Naive thymus-derived CD8-positive, alpha-beta T cell (primary cell): ENCODE measurements around the gene ZBTB22. TPM values are rescaled to one million over a fixed set of nuclear protein-coding genes. Genes with fewer than 3 reads are reported as not detected.

Experiments used
- ATAC-seq, 2 donors: fragments of 150-1000 bp; cut with Tn5 transposase in 1 of 2; sonication (Bioruptor Pico), chemical (Tn5 transposase) in 1 of 2; 1 replicate in 1 of 2; 2 replicates in 1 of 2; pipeline ENCODE4 v1.10.0; 2021; ENCODE audit warnings: mild to moderate bottlenecking in 2 of 2, moderate library complexity in 2 of 2
- POLR2A ChIA-PET: fragments of 350-600 bp; sonication (Branson Sonifier 250); formaldehyde crosslinking; loops from one replicate; lab custom pipeline; 2021; ENCODE audit warnings: antibody characterized with exemption; lab: Charles Lee
- DNase-seq, 10 donors: peaks; one replicate each; pipeline versions ENCODE4 v3.0.0 to v3.0.0-alpha.2; 2020 to 2022
- H3K27ac Mint-ChIP-seq, 10 donors: one replicate each; pipeline ENCODE4 v1.8.0; 2020 to 2022; ENCODE audit warnings: mild to moderate bottlenecking in 10 of 10, mixed read lengths in 10 of 10, moderate library complexity in 4 of 10, inconsistent platforms in 1 of 10
- H3K27me3 Mint-ChIP-seq, 5 donors: one replicate each; pipeline ENCODE4 v1.8.0; 2021 to 2022; ENCODE audit warnings: mixed read lengths in 5 of 5
- H3K36me3 Mint-ChIP-seq, 3 donors: one replicate each; pipeline ENCODE4 v1.8.0; 2020 to 2022; ENCODE audit warnings: mixed read lengths in 3 of 3, mild to moderate bottlenecking in 2 of 3, inconsistent platforms in 1 of 3
- H3K4me1 Mint-ChIP-seq, 4 donors: one replicate each; pipeline ENCODE4 v1.8.0; 2021 to 2022; ENCODE audit warnings: mixed read lengths in 4 of 4
- H3K4me3 Mint-ChIP-seq, 10 donors: one replicate each; pipeline ENCODE4 v1.8.0; 2020 to 2022; ENCODE audit warnings: mild to moderate bottlenecking in 10 of 10, mixed read lengths in 10 of 10, moderate library complexity in 6 of 10, inconsistent platforms in 1 of 10
- H3K9me3 Mint-ChIP-seq, 9 donors: one replicate each; pipeline ENCODE4 v1.8.0; 2020 to 2022; ENCODE audit warnings: mixed read lengths in 9 of 9, mild to moderate bottlenecking in 3 of 9, inconsistent platforms in 1 of 9, moderate library complexity in 1 of 9
- polyA plus RNA-seq, 3 donors: library from polyadenylated mRNA; unstranded; fragments of 300-500 nt; fragmentation: Illumina TruSeq; gene quantifications; one replicate each; pipeline ENCODE4 v1.2.3, GENCODE V29; 2021
- total RNA-seq, 8 experiments: library from RNA in 2 of 8; stranded (reverse) in 2 of 8; gene quantifications; one replicate each; pipeline ENCODE4 v1.2.3 and lab custom pipeline; 2021 to 2026

The ZBTB22 gene
- total and polyA plus RNA-seq, 5 experiments from 2014 or later = 10.4 to 33.6 (median 13.4) TPM

DNA sequence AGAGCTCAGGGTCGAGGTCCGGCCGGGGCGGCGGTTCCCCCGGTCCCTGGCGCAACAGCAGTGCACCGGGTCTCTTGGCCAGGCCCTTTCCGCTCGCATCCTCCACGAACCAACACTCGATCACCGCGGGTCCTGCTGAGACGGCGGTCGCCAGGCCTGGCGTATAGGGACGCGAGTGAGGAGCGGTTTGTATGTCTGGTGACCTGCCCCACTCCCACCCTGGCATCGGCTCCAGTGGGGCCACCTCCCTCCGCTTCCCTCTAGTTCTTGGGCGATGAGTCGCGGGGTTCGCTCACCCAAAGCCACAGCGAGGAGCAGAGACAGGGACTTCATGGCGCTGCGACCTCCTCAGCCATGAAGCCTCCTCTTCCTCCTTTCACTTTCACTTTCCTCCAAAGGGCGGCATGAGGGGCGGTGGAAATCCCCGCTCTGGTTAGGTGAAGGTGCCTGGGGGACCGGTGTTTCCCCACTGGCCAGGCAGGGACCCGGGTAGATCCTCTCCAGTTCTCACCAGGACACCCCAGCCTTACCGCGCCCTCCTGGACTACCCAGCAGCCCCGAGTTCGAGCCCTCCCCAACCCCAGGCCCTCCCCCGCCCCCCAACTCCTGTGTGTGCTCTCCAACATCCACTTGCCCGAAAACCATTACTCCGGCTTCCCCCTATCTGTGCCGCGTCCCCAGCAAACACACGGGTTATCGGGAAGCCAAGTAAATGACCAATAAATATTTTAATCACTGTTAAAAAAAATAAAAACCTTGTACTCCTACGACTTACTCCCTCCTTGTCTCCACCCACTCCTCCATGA lies 3.6 kb downstream of the ZBTB22 start, which contains the start of gene TAPBP:
TAPBP (minus strand) TSS at position 370 of the 806 bp plus-strand sequence; CDS start at position 333, 37 bp downstream.
- H3K27ac Mint-ChIP-seq = peak within 1 kb of the TSS; percentile 95 to 100 (median 98)

DNA sequence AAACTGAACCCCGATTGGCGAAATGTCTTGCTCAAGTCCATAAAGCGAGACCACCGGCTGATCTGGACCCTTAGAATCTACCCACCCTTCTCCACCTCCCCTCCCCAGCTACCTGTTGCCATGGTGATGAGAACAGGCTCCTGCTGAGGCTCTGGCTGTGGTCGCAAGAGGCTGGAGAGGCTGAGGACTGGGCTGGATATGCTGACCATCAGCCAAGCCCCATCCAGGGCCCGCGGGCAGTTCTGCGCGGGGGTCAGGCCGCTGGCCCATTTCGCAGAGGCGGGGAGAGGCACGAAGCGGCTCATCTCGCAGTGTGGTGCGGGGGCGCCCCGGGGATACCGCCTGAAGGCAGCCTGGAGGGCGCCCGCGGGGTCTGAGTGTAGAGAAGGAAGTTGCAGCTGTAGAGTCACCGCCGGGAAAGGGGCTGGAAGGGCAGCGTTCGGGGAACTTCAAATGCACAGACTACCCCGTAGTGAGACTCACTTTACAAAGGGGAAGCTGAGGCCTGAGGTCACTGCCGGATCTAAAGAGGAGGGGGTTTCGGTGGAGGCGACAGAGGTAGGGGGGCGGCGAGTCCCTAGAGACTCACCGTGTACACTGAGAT lies 4.3 kb downstream of the ZBTB22 start:
- POLR2A ChIA-PET = interaction anchor here (0.5 to 4.9 kb wide), 21 partner anchors 11 to 343 kb away, joined by 3 to 89 read pairs (median 6); partner anchors contain the start of genes B3GALT4, CUTA, PFDN6 and RGL2
- H3K4me1 Mint-ChIP-seq = peaks cover 18 to 71% (median 65%) of the 10 kb centered on the region in 4 donors
- no peaks in the 10 kb centered on the region for H3K27me3 Mint-ChIP-seq
- H3K9me3 Mint-ChIP-seq = no peaks in the 10 kb centered on the region
- peak overlapping the region; percentile 95 to 100 (median 98) for H3K27ac Mint-ChIP-seq
- H3K36me3 Mint-ChIP-seq = peaks cover 0 to 40% (median 4%) of the 10 kb centered on the region in 3 donors
- DNase-seq (peak in 6 of 10 donors; percentile 26 to 44 (median 42)), ATAC-seq (peak; percentile 6 to 15)
- H3K4me3 Mint-ChIP-seq = peak overlapping the region; percentile 95 to 99 (median 98)

More for the DNA sequence above, 3.6 kb downstream of the ZBTB22 start, which contains the start of gene TAPBP:
- Mint-ChIP-seq H3K4me1 (peaks cover 18 to 71% (median 65%) of the 10 kb centered on the region in 4 donors), H3K4me3 (peak within 1 kb of the TSS; percentile 95 to 99 (median 98)), H3K27me3 (no peaks in the 10 kb centered on the region), H3K36me3 (peaks cover 0 to 39% (median 9%) of the 10 kb centered on the region in 3 donors), H3K9me3 (no peaks in the 10 kb centered on the region)
- DNase-seq (peak; percentile 75 to 92 (median 88)), ATAC-seq (peak; percentile 61 to 66)
- POLR2A ChIA-PET = interaction anchor here (0.9 to 5.3 kb wide), 18 partner anchors 12 to 344 kb away, joined by 3 to 141 read pairs (median 9); partner anchors contain the start of genes B3GALT4, CUTA, PFDN6 and RGL2

DNA sequence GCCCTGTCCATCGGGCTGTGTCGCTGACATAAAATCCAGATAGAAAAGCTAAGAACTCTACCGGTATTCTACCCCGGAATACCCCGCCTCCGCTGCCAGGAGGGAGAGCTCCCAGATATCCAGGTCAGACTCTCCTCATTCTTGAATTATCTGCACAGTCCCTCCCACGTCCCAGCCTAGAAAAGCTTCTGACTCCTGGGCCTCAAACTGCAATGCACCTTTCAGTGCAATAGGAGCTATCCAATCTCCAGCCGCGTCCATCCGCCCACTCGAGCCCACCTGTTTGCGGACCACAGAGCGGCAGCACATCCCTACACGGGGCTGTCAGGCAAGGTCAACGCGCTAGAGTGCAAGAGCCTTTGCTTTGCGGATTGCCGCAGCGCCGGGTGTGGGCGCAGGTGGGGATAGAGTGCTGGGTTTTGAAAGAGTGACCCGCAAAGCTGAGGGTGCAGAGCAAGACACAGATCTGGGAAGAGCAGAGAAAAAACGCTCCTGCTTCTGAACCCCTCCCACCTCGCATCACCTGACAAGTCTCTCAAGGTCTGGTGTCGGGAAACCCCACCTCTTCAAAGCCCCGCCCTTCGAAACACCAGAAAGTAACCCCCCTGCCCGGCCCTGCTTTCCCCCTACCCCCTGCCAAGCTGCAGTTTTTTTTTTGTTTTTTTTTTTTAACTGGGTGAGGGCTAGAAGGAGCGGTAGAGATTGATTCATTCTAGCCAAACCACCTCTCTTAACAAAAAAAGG lies 5.0 kb downstream of the ZBTB22 start:
- Mint-ChIP-seq H3K4me1 (peaks cover 17 to 70% (median 65%) of the 10 kb centered on the region in 4 donors), H3K27me3 (no peaks in the 10 kb centered on the region), H3K36me3 (peaks cover 0 to 40% (median 3%) of the 10 kb centered on the region in 3 donors), H3K4me3 (peak overlapping the region; percentile 95 to 99 (median 98)), H3K27ac (peak overlapping the region; percentile 95 to 100 (median 98)), H3K9me3 (no peaks in the 10 kb centered on the region)
- DNase-seq (peak; percentile 66 to 92 (median 85)), ATAC-seq (peak; percentile 44 to 49)
- POLR2A ChIA-PET = interaction anchor here (0.5 to 4.9 kb wide), 21 partner anchors 11 to 343 kb away, joined by 3 to 89 read pairs (median 7); partner anchors contain the start of genes B3GALT4, CUTA, PFDN6 and RGL2

DNA sequence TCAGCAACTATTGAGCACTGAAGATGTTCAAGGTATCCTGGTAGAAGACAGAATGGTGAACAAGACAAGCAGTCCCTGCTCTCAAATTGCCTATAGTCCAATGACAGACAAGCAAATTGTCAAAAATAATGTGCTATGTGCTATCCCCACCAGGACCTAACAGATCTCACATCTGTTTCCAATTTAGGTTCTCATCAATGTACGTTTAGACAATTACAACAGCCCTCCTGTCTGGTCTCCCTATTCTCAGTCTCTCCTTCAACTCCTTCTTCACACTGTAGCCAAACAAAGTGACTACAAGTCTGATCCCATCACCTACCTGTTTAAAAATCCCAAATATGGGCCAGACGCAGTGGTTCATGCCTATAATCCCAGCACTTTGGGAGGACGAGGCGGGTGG lies 11.2 kb downstream of the ZBTB22 start:
- DNase-seq = no peak
- no peaks in the 10 kb centered on the region for H3K27me3 Mint-ChIP-seq
- H3K4me1 Mint-ChIP-seq = peaks cover 18 to 58% (median 48%) of the 10 kb centered on the region in 4 donors
- no peaks in the 10 kb centered on the region for H3K9me3 Mint-ChIP-seq
- H3K27ac Mint-ChIP-seq = peak overlapping the region in 8 of 10 donors; percentile 10 to 68 (median 47)
- POLR2A ChIA-PET = interaction anchor here (0.7 to 1.4 kb wide), 3 partner anchors 13 to 272 kb away, joined by 3 to 6 read pairs (median 3); partner anchors contain the start of genes RPS18 and VPS52
- peaks cover 0 to 84% (median 4%) of the 10 kb centered on the region in 3 donors for H3K36me3 Mint-ChIP-seq
- no peak for ATAC-seq
- no peak overlapping the region for H3K4me3 Mint-ChIP-seq

DNA sequence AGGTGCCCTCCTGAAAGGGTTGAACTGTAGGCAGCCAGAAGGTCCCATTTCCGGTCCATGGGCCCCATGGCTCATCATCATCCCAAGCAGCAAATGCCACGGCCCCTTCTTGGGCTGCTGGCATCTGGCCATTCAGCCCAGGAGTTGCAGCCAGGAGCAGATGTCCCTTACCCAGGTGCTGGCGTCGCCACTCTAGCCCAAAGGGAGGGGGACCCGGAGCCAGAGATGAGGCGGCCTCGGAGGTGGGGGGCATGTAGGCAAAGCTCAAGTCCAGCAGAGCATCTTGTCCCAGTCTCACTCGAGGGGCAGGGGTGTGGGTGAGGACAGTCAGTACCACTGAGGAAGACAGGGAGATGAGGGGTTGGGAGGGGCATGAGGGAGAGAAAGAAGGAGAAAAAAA lies 12.5 kb downstream of the ZBTB22 start:
- no peak for ATAC-seq
- Mint-ChIP-seq H3K9me3 (no peaks in the 10 kb centered on the region), H3K4me1 (peaks cover 20 to 59% (median 51%) of the 10 kb centered on the region in 4 donors), H3K4me3 (no peak overlapping the region), H3K27ac (peak overlapping the region in 5 of 10 donors; percentile 23 to 75 (median 44)), H3K27me3 (no peaks in the 10 kb centered on the region), H3K36me3 (peaks cover 0 to 85% (median 4%) of the 10 kb centered on the region in 3 donors)
- no peak for DNase-seq
- POLR2A ChIA-PET = interaction anchor here (1.2 kb wide), 1 partner anchor 34 kb away, joined by 6 read pairs; the partner anchor contains the start of genes RPS18 and VPS52

DNA sequence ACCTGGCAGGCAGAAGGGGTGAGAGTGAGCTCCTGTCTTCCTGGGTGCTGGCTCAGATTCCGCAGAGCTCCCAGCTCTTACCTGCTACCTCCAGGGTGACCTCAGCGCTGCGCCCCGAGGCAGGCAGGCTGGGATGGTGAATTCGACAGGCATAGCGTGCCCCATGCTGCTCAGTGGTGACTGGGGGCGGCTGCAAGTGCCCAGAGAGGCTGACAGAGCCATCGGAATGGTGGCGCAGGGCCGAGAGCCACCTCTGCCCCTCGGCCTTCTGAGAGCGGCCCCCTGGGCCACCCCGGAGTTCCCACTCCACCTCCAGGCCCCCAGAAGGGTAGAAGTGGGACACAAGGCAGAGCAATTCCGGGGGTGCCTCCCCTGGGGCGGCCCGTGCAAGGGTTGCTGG lies 13.3 kb downstream of the ZBTB22 start:
- Mint-ChIP-seq H3K4me1 (peaks cover 28 to 67% (median 56%) of the 10 kb centered on the region in 4 donors), H3K27ac (peak overlapping the region in 4 of 10 donors; percentile 14 to 75 (median 30))
- POLR2A ChIA-PET = interaction anchor here (0.6 to 1.8 kb wide), 2 partner anchors 24 to 40 kb away, joined by 3 to 12 read pairs; no protein-coding TSS in a partner anchor

DNA sequence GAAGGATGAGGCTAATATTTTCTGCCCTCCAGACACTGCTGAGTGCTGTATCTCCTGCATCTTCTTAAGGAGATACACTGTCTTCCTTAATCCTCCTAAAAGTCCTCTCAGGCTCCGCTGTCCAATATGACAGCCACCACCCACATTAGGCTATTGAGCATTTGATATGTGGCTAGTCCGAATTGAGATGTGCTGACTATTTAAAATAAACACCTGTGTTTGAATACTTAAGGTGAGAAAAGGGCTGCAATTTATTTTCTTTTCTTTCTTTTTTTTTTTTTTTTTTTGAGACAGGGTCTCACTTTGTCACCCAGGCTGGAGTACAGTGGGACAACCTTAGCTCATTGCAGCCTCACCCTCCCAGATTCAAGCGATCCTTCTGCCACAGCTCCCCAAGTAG lies 15.7 kb downstream of the ZBTB22 start:
- DNase-seq (no peak), ATAC-seq (no peak)
- Mint-ChIP-seq H3K36me3 (peaks cover 0 to 69% (median 4%) of the 10 kb centered on the region in 3 donors), H3K4me3 (peak overlapping the region in 2 of 10 donors; percentile 29 to 52), H3K9me3 (peaks cover 0 to 2% (median 0%) of the 10 kb centered on the region in 9 donors), H3K27ac (peak overlapping the region in 8 of 10 donors; percentile 24 to 97 (median 64)), H3K4me1 (peaks cover 28 to 61% (median 56%) of the 10 kb centered on the region in 4 donors), H3K27me3 (peaks cover 0 to 2% (median 0%) of the 10 kb centered on the region in 5 donors)
- POLR2A ChIA-PET = interaction anchor here (0.6 to 7.4 kb wide), 9 partner anchors 9 to 894 kb away, joined by 4 to 101 read pairs (median 15); partner anchors contain the start of genes B3GALT4, PFDN6, RPS18 and TAPBP

More for the DNA sequence above, 13.3 kb downstream of the ZBTB22 start:
- peak overlapping the region in 1 of 10 donors; percentile 66 for H3K4me3 Mint-ChIP-seq
- DNase-seq (no peak), ATAC-seq (no peak)
- H3K9me3 Mint-ChIP-seq = peaks cover 0 to 2% (median 0%) of the 10 kb centered on the region in 9 donors
- H3K27me3 Mint-ChIP-seq = no peaks in the 10 kb centered on the region
- peaks cover 0 to 85% (median 4%) of the 10 kb centered on the region in 3 donors for H3K36me3 Mint-ChIP-seq

DNA sequence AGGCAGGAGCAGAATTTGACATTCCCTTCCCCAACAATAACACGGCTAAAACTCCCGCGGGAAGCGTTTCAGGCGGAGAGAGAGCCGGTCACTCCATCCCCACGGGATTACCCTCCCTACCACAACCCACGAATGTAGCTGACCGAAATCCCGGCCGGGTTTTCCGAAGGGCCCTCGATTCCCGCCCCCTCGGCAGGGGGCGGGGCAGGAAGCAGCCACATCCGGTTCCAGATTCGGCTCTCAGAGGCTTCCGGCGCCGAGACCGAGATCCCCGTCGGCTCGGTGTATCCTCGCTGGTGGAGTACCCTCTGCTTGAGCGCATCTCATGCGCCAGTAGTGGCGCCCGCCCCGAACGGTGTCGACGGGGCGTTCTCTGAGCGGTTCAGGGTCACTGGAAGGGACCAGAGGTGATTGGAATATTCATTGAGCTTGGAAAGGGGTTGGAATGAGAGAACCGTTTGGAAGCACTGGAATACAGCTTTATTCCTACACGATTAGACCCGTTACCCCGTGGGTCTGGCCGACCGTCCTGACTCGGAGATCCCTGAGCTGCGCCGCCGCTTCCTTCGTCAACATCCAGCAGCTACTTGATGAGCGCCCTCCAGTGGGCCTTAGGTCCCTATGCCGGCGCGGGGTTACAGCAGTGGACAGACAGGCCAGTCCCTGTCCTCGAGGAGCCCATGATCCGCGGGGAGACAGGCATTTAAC lies 18.2 kb downstream of the ZBTB22 start:
- peaks cover 0 to 62% (median 2%) of the 10 kb centered on the region in 3 donors for H3K36me3 Mint-ChIP-seq
- H3K27ac Mint-ChIP-seq = peak overlapping the region; percentile 94 to 100 (median 99)
- H3K9me3 Mint-ChIP-seq = peaks cover 0 to 2% (median 0%) of the 10 kb centered on the region in 9 donors
- H3K4me3 Mint-ChIP-seq = peak overlapping the region; percentile 94 to 100 (median 98)
- peaks cover 20 to 49% (median 43%) of the 10 kb centered on the region in 4 donors for H3K4me1 Mint-ChIP-seq
- ATAC-seq (peak; percentile 82 to 88), DNase-seq (peak; percentile 86 to 95 (median 92))
- peaks cover 0 to 2% (median 0%) of the 10 kb centered on the region in 5 donors for H3K27me3 Mint-ChIP-seq
- POLR2A ChIA-PET = interaction anchor here (0.6 to 7.4 kb wide), 27 partner anchors 8 to 328 kb away, joined by 3 to 106 read pairs (median 5); partner anchors contain the start of genes B3GALT4, CUTA, ITPR3 and PFDN6

DNA sequence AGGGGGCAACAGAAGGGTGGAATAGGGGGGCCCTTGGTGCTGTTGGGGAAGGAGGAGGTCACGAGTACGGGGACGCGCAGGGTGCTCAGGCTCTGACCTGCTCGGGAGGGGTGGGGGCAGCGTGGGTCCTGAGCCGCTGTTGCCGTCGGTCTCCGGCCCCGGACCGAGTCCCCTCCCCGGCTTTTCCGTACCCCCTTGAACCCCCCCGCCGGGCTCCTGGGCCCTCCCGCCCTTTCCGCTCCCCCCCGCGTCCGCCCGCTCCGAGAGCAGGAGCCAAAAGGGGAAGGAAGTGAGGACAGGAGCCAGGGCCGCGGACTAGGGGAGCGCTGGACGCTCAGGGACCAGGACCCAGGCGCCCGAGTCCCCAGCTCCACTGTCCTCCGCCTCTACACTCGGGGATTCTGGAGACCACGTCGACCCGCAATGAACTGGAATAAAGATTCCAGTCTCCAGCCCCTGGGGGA lies 18.7 kb downstream of the ZBTB22 start, which contains the start of gene RGL2:
RGL2 (minus strand) TSS at position 170 of the 464 bp plus-strand sequence. CDS start 332 bp downstream, outside the sequence.
- POLR2A ChIA-PET = interaction anchor here (0.6 to 7.4 kb wide), 24 partner anchors 9 to 330 kb away, joined by 3 to 106 read pairs (median 6); partner anchors contain the start of genes B3GALT4, BRD2, CUTA and ITPR3
- Mint-ChIP-seq H3K27me3 (peaks cover 0 to 2% (median 0%) of the 10 kb centered on the region in 5 donors), H3K9me3 (peaks cover 0 to 2% (median 0%) of the 10 kb centered on the region in 9 donors), H3K27ac (peak within 1 kb of the TSS; percentile 96 to 100 (median 99)), H3K4me1 (peaks cover 19 to 46% (median 43%) of the 10 kb centered on the region in 4 donors), H3K4me3 (peak within 1 kb of the TSS; percentile 94 to 100 (median 98)), H3K36me3 (peaks cover 0 to 62% (median 6%) of the 10 kb centered on the region in 3 donors)
- peak in 6 of 10 donors; percentile 32 to 82 (median 55) for DNase-seq
- ATAC-seq = peak; percentile 31 to 38
